Measurements from ENCODE around the gene DSCAM. TPM values are rescaled to one million over a fixed set of nuclear protein-coding genes. Genes with fewer than 3 reads are reported as not detected.

DSCAM gene
- polyA plus RNA-seq, 4 donors: under 0.01 to 0.22 (median 0.13) TPM; not detected in 1

DNA sequence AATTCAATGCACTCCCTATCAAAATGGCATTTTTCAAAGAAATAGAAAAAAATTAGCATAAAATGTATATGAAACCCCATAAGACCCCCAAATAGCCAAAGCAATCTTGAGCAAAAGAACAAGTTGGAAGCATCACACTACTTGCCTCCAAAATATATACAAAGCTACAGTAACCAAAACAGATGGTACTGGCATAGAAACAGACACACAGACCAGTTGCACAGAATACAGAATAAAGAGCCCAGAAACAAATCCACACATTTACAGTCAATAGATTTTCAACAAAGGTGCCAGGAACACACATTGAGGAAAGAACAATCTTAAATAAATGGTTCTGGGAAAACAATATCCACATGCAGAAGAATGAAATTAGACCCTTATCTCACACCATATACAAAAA is 350.8 kb downstream of the DSCAM start:
- no peak for FAIRE-seq
- Histone ChIP-seq H3K9me3 (ENCODE audit: control insufficient read depth in 2 of 2, insufficient read depth in 1 of 2, low read depth in 1 of 2, low read length in 1 of 2) (peaks cover 0 to 6% of the 10 kb centered on the region in 2 donors), H3K4me3 (ENCODE audit: low read depth in 1 of 3, low read length in 3 of 3) (no peak overlapping the region)

DNA sequence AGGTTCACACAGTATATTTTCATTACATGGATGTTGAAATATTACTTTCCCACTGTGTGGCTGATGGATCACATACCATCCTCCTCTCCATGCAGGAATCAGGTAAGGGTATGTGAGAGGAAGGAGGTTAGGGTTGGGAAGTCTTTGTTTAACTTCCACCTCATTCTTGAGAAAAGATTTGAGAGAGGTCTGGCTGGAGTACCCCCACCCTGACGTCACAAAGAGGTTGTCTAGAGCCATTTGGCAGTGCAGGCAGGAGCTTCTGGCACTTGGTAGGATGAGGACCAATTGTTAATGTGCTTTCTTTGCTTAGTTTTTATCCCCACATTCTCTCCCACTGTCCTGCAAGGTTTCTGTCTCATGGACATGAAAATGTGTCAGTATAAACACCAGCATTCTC is 356.6 kb downstream of the DSCAM start:
- Histone ChIP-seq H3K4me1 (ENCODE audit: control insufficient read depth in 3 of 3, insufficient read depth in 2 of 3, low read depth in 1 of 3, low read length in 2 of 3) (no peaks in the 10 kb centered on the region), H3K36me3 (ENCODE audit: control insufficient read depth in 3 of 3, insufficient read depth in 2 of 3, low read depth in 1 of 3, low read length in 3 of 3) (no peaks in the 10 kb centered on the region), H3K27me3 (ENCODE audit: control insufficient read depth in 3 of 3, insufficient read depth in 3 of 3, low read length in 3 of 3) (no peaks in the 10 kb centered on the region), H3K9me3 (ENCODE audit: control insufficient read depth in 2 of 2, insufficient read depth in 1 of 2, low read depth in 1 of 2, low read length in 1 of 2) (peaks cover 0 to 8% of the 10 kb centered on the region in 2 donors), H3K27ac (ENCODE audit: low read depth in 1 of 3, low read length in 2 of 3) (no peak overlapping the region), H3K4me3 (ENCODE audit: low read depth in 1 of 3, low read length in 3 of 3) (no peak overlapping the region)
- DNase-seq: no peak
- FAIRE-seq: no peak
- WGBS, 3 donors: 54 to 82% (median 79%) methylated on average over 1 of the region's 1 CpG

More for the DNA sequence above, 350.8 kb downstream of the DSCAM start:
- Histone ChIP-seq H3K4me1 (ENCODE audit: control insufficient read depth in 3 of 3, insufficient read depth in 2 of 3, low read depth in 1 of 3, low read length in 2 of 3) (no peaks in the 10 kb centered on the region), H3K27ac (ENCODE audit: low read depth in 1 of 3, low read length in 2 of 3) (no peak overlapping the region), H3K36me3 (ENCODE audit: control insufficient read depth in 3 of 3, insufficient read depth in 2 of 3, low read depth in 1 of 3, low read length in 3 of 3) (no peaks in the 10 kb centered on the region), H3K27me3 (ENCODE audit: control insufficient read depth in 3 of 3, insufficient read depth in 3 of 3, low read length in 3 of 3) (no peaks in the 10 kb centered on the region)
- no peak for DNase-seq

- peaks cover 0 to 3% (median 0%) of the 10 kb centered on the region in 3 donors for H3K27me3 ChIP-seq (ENCODE audit: control insufficient read depth in 3 of 3, insufficient read depth in 3 of 3, low read length in 3 of 3)
- no peak for DNase-seq
Observed at GRCh38 chr21:40489001-40489400, 358.0 kb downstream of the DSCAM start.

DNA sequence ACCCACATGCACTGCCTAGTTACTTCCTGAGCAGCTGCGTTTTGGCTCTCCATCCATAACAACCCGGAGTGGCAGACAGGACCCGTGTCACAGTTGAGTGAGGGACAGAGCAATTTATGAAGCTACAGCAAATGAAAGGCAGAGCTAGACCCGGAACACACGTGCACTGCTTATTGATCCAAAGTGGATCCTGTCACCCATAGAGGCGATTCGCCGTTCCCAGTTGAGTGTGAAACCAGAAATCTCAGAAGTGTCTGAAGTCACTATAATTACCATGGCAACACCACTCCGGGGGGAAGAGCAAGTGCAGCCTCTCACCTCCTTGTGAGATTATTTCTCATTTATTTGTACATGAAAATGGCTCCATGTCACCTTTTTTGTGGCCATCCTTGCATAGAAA is 365.2 kb downstream of the DSCAM start:
- 80 to 81% (median 80%) methylated on average over 9 of the region's 9 CpGs for WGBS, 3 donors
- no peak overlapping the region for H3K27ac ChIP-seq (ENCODE audit: low read depth in 1 of 3, low read length in 2 of 3)
- DNase-seq (no peak), FAIRE-seq (no peak)
- no peak overlapping the region for H3K4me3 ChIP-seq (ENCODE audit: low read depth in 1 of 3, low read length in 3 of 3)
- peaks cover 0 to 3% (median 0%) of the 10 kb centered on the region in 3 donors for H3K27me3 ChIP-seq (ENCODE audit: control insufficient read depth in 3 of 3, insufficient read depth in 3 of 3, low read length in 3 of 3)
- H3K4me1 ChIP-seq (ENCODE audit: control insufficient read depth in 3 of 3, insufficient read depth in 2 of 3, low read depth in 1 of 3, low read length in 2 of 3): no peaks in the 10 kb centered on the region
- no peaks in the 10 kb centered on the region for H3K36me3 ChIP-seq (ENCODE audit: control insufficient read depth in 3 of 3, insufficient read depth in 2 of 3, low read depth in 1 of 3, low read length in 3 of 3)
- no peaks in the 10 kb centered on the region for H3K9me3 ChIP-seq (ENCODE audit: control insufficient read depth in 2 of 2, insufficient read depth in 1 of 2, low read depth in 1 of 2, low read length in 1 of 2)

More at GRCh38 chr21:40489001-40489400, 358.0 kb downstream of the DSCAM start:
- WGBS, 3 donors: 86 to 93% (median 92%) methylated on average over 1 of the region's 1 CpG
- H3K27ac ChIP-seq (ENCODE audit: low read depth in 1 of 3, low read length in 2 of 3): no peak overlapping the region
- peaks cover 0 to 8% of the 10 kb centered on the region in 2 donors for H3K9me3 ChIP-seq (ENCODE audit: control insufficient read depth in 2 of 2, insufficient read depth in 1 of 2, low read depth in 1 of 2, low read length in 1 of 2)
- no peaks in the 10 kb centered on the region for H3K4me1 ChIP-seq (ENCODE audit: control insufficient read depth in 3 of 3, insufficient read depth in 2 of 3, low read depth in 1 of 3, low read length in 2 of 3)
- no peaks in the 10 kb centered on the region for H3K36me3 ChIP-seq (ENCODE audit: control insufficient read depth in 3 of 3, insufficient read depth in 2 of 3, low read depth in 1 of 3, low read length in 3 of 3)
- no peak overlapping the region for H3K4me3 ChIP-seq (ENCODE audit: low read depth in 1 of 3, low read length in 3 of 3)
- FAIRE-seq: no peak

- Histone ChIP-seq H3K36me3 (ENCODE audit: control insufficient read depth in 3 of 3, insufficient read depth in 2 of 3, low read depth in 1 of 3, low read length in 3 of 3) (no peaks in the 10 kb centered on the region), H3K27ac (ENCODE audit: low read depth in 1 of 3, low read length in 2 of 3) (no peak overlapping the region), H3K4me1 (ENCODE audit: control insufficient read depth in 3 of 3, insufficient read depth in 2 of 3, low read depth in 1 of 3, low read length in 2 of 3) (no peaks in the 10 kb centered on the region), H3K9me3 (ENCODE audit: control insufficient read depth in 2 of 2, insufficient read depth in 1 of 2, low read depth in 1 of 2, low read length in 1 of 2) (no peaks in the 10 kb centered on the region), H3K4me3 (ENCODE audit: low read depth in 1 of 3, low read length in 3 of 3) (no peak overlapping the region), H3K27me3 (ENCODE audit: control insufficient read depth in 3 of 3, insufficient read depth in 3 of 3, low read length in 3 of 3) (no peaks in the 10 kb centered on the region)
- DNase-seq (no peak), FAIRE-seq (no peak)
- 90 to 92% (median 91%) methylated on average over 15 of the region's 15 CpGs for WGBS, 3 donors
Observed at GRCh38 chr21:40474513-40474912, 372.4 kb downstream of the DSCAM start.

- FAIRE-seq: no peak
- WGBS, 3 donors: 62 to 71% (median 66%) methylated on average over 4 of the region's 4 CpGs
- no peaks in the 10 kb centered on the region for H3K27me3 ChIP-seq (ENCODE audit: control insufficient read depth in 3 of 3, insufficient read depth in 3 of 3, low read length in 3 of 3)
- no peaks in the 10 kb centered on the region for H3K36me3 ChIP-seq (ENCODE audit: control insufficient read depth in 3 of 3, insufficient read depth in 2 of 3, low read depth in 1 of 3, low read length in 3 of 3)
- no peaks in the 10 kb centered on the region for H3K4me1 ChIP-seq (ENCODE audit: control insufficient read depth in 3 of 3, insufficient read depth in 2 of 3, low read depth in 1 of 3, low read length in 2 of 3)
- no peak overlapping the region for H3K4me3 ChIP-seq (ENCODE audit: low read depth in 1 of 3, low read length in 3 of 3)
- DNase-seq: no peak
- H3K27ac ChIP-seq (ENCODE audit: low read depth in 1 of 3, low read length in 2 of 3): no peak overlapping the region
- H3K9me3 ChIP-seq (ENCODE audit: control insufficient read depth in 2 of 2, insufficient read depth in 1 of 2, low read depth in 1 of 2, low read length in 1 of 2): no peaks in the 10 kb centered on the region
Observed at GRCh38 chr21:40472013-40472412, 374.9 kb downstream of the DSCAM start.

DNA sequence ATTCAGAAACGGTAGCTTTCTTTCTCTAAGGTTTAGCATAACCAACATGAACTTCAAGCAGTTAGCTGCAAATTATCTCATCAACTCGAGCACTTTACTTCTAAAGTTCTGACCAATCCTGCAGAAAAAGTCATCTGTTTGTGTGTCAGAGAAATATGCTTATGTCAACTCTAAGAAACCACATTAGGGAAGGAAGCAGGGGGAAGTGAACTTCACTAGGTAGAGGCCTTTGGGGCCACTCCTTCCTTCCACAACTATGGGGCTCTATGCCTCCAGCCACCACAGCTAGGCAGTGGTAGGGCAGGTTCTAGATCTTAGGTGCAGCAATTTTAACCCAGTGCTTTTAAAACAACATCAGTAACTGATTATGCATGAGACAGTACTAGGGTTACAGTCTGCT is 375.9 kb downstream of the DSCAM start:
- H3K4me1 ChIP-seq (ENCODE audit: control insufficient read depth in 3 of 3, insufficient read depth in 2 of 3, low read depth in 1 of 3, low read length in 2 of 3): no peaks in the 10 kb centered on the region
- H3K36me3 ChIP-seq (ENCODE audit: control insufficient read depth in 3 of 3, insufficient read depth in 2 of 3, low read depth in 1 of 3, low read length in 3 of 3): no peaks in the 10 kb centered on the region
- WGBS, 3 donors: 34 to 42% (median 37%) methylated on average over 2 of the region's 2 CpGs
- no peak overlapping the region for H3K4me3 ChIP-seq (ENCODE audit: low read depth in 1 of 3, low read length in 3 of 3)
- DNase-seq (no peak), FAIRE-seq (no peak)
- no peaks in the 10 kb centered on the region for H3K27me3 ChIP-seq (ENCODE audit: control insufficient read depth in 3 of 3, insufficient read depth in 3 of 3, low read length in 3 of 3)
- H3K9me3 ChIP-seq (ENCODE audit: control insufficient read depth in 2 of 2, insufficient read depth in 1 of 2, low read depth in 1 of 2, low read length in 1 of 2): no peaks in the 10 kb centered on the region
- H3K27ac ChIP-seq (ENCODE audit: low read depth in 1 of 3, low read length in 2 of 3): no peak overlapping the region

- DNase-seq: peak; percentile 5 to 20
- H3K9me3 ChIP-seq (ENCODE audit: control insufficient read depth in 2 of 2, insufficient read depth in 1 of 2, low read depth in 1 of 2, low read length in 1 of 2): no peaks in the 10 kb centered on the region
- no peaks in the 10 kb centered on the region for H3K4me1 ChIP-seq (ENCODE audit: control insufficient read depth in 3 of 3, insufficient read depth in 2 of 3, low read depth in 1 of 3, low read length in 2 of 3)
- FAIRE-seq: no peak
- no peak overlapping the region for H3K4me3 ChIP-seq (ENCODE audit: low read depth in 1 of 3, low read length in 3 of 3)
- no peak overlapping the region for H3K27ac ChIP-seq (ENCODE audit: low read depth in 1 of 3, low read length in 2 of 3)
- WGBS, 3 donors: 34 to 55% (median 54%) methylated on average over 1 of the region's 1 CpG
- no peaks in the 10 kb centered on the region for H3K27me3 ChIP-seq (ENCODE audit: control insufficient read depth in 3 of 3, insufficient read depth in 3 of 3, low read length in 3 of 3)
- no peaks in the 10 kb centered on the region for H3K36me3 ChIP-seq (ENCODE audit: control insufficient read depth in 3 of 3, insufficient read depth in 2 of 3, low read depth in 1 of 3, low read length in 3 of 3)
Observed at GRCh38 chr21:40466893-40467483, 380.0 kb downstream of the DSCAM start.

- Histone ChIP-seq H3K4me3 (ENCODE audit: low read depth in 1 of 3, low read length in 3 of 3) (no peak overlapping the region), H3K27ac (ENCODE audit: low read depth in 1 of 3, low read length in 2 of 3) (no peak overlapping the region), H3K4me1 (ENCODE audit: control insufficient read depth in 3 of 3, insufficient read depth in 2 of 3, low read depth in 1 of 3, low read length in 2 of 3) (no peaks in the 10 kb centered on the region), H3K9me3 (ENCODE audit: control insufficient read depth in 2 of 2, insufficient read depth in 1 of 2, low read depth in 1 of 2, low read length in 1 of 2) (no peaks in the 10 kb centered on the region), H3K27me3 (ENCODE audit: control insufficient read depth in 3 of 3, insufficient read depth in 3 of 3, low read length in 3 of 3) (no peaks in the 10 kb centered on the region), H3K36me3 (ENCODE audit: control insufficient read depth in 3 of 3, insufficient read depth in 2 of 3, low read depth in 1 of 3, low read length in 3 of 3) (no peaks in the 10 kb centered on the region)
- FAIRE-seq (no peak), DNase-seq (no peak)
- WGBS, 3 donors: 93 to 94% (median 94%) methylated on average over 7 of the region's 7 CpGs
Observed at GRCh38 chr21:40465382-40465781, 381.6 kb downstream of the DSCAM start.

Data from small intestine (tissue), 7 donors.